BJ (cell line): ENCODE data around the gene GIGYF2. TPM values are rescaled to one million over a fixed set of nuclear protein-coding genes. Genes with fewer than 3 reads are reported as not detected.
A peak's percentile ranks its signal among the peaks of the same experiment; 100 is the strongest.

Experiments
- CTCF ChIA-PET: fragments of 350-600 bp; formaldehyde crosslinking; extraction: SDS; loops from one replicate; lab custom pipeline; 2021; ENCODE audit warnings: antibody characterized with exemption, inconsistent platforms; lab: Yijun Ruan, JAX
- POLR2A ChIA-PET: fragments of 300-600 bp; sonication (Branson Sonifier 250); formaldehyde crosslinking; extraction: SDS; loops from one replicate; lab custom pipeline; 2021; ENCODE audit warnings: antibody characterized with exemption; lab: Charles Lee
- DNase-seq: peaks from one replicate; pipeline ENCODE4 v3.0.0-alpha.2; 2011; ENCODE audit warnings: low read depth
- H3K27me3 ChIP-seq: 2 replicates; pipeline ENCODE4 v1.6.0; 2011; ENCODE audit warnings: low read length; ENCODE audit not compliant: control insufficient read depth, insufficient read depth
- H3K36me3 ChIP-seq: 2 replicates; pipeline ENCODE4 v1.5.1; 2011; ENCODE audit warnings: low read length; ENCODE audit not compliant: control insufficient read depth, insufficient read depth
- H3K4me3 ChIP-seq: 2 replicates; pipeline ENCODE4 v1.5.1; 2011; ENCODE audit warnings: low read depth, mild to moderate bottlenecking, control low read depth, low read length
- polyA plus RNA-seq: library from polyadenylated mRNA; depleted of rRNA; stranded (reverse); fragments of >200 nt; gene quantifications from 2 replicates; pipeline ENCODE4 v1.2.3, GENCODE V29; 2011
- TF ChIP-seq, protein P1 (sequence below): IDR thresholded peaks from 2 replicates; pipeline ENCODE4 v1.5.1; 2011; ENCODE audit warnings: low read depth, mild to moderate bottlenecking, control low read depth, inconsistent platforms, low read length, moderate library complexity; ENCODE audit not compliant: insufficient read depth

Gene GIGYF2
- polyA plus RNA-seq, 1 experiment = 28.0 TPM

DNA sequence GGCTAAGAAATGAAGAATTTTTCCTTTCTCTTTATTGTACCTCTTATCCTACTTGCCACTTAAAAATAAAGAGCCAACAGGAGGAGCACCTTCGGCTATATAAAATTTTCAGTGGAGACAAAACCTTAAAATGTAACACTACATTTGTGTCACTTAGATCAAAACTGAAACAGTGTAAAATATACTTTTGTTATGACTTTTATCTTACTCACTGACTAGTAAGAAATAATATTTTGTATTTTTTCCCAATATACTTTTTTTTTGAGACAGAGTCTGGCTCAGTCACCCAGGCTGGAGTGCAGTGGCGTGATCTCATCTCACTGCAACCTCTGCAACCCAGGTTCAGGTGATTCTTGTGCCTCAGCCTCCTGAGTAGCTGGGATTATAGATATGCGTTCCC lies 50.9 kb downstream of the GIGYF2 start:
- Histone ChIP-seq H3K4me3 (no peak overlapping the region), H3K36me3 (no peaks in the 10 kb centered on the region; the same call in 1 of the 2 replicates), H3K27me3 (no peaks in the 10 kb centered on the region)
- POLR2A ChIA-PET = no interaction called here
- CTCF ChIA-PET = no interaction called here
- TF ChIP-seq, protein P1, sequence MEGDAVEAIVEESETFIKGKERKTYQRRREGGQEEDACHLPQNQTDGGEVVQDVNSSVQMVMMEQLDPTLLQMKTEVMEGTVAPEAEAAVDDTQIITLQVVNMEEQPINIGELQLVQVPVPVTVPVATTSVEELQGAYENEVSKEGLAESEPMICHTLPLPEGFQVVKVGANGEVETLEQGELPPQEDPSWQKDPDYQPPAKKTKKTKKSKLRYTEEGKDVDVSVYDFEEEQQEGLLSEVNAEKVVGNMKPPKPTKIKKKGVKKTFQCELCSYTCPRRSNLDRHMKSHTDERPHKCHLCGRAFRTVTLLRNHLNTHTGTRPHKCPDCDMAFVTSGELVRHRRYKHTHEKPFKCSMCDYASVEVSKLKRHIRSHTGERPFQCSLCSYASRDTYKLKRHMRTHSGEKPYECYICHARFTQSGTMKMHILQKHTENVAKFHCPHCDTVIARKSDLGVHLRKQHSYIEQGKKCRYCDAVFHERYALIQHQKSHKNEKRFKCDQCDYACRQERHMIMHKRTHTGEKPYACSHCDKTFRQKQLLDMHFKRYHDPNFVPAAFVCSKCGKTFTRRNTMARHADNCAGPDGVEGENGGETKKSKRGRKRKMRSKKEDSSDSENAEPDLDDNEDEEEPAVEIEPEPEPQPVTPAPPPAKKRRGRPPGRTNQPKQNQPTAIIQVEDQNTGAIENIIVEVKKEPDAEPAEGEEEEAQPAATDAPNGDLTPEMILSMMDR = no peak
- no peak for DNase-seq

DNA sequence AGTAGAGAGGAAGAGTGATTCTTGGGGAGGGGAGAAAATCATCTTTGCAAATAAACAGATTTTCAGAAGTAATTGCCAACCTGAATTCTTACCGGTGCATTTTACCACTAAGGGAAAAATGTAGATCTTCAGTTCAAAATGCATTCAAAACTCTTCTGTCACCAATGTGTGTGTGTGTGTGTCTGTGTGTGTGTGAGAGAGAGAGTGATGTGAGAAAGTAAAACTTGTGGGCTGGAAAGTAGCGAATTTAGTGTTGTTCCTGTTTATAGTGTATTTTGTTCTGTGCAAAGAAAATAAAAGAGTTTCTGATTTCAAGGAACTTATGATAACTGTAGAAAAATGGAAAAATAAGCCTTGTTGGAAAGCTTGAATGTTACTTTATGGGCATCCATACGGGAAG lies 52.2 kb downstream of the GIGYF2 start:
- no peak for DNase-seq
- TF ChIP-seq, protein P1 = no peak
- Histone ChIP-seq H3K36me3 (no peaks in the 10 kb centered on the region; the same call in 1 of the 2 replicates), H3K4me3 (no peak overlapping the region), H3K27me3 (no peaks in the 10 kb centered on the region)
- POLR2A ChIA-PET = no interaction called here
- CTCF ChIA-PET = no interaction called here

DNA sequence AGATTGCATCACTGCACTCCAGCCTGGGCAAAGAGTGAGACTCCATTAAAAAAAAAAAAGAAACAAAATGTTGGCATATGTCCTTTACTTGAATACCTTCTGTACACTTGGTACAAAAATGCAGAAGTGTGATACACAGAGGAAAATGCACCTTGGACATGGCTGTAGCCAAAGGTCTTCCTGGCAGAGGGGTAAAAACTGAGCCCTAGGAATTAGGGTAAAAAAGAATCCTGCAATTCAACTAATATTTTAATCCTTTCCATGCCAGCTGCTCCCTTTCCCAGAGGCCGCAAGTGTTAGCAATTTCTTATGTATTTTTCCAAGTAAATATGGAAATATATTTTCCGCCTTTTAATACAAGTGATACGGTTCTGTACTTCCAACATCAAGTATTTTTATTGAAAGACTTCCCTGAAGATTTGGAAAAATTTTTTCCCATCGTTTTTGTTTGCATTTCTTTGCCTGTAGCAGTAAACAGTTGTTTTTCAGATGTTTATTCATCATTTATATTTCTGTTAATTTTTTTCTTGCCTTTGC lies 53.1 kb downstream of the GIGYF2 start:
- ChIA-PET CTCF (interaction anchor here (0.9 kb wide), 1 partner anchor 13 kb away, joined by 3 read pairs; no protein-coding TSS in a partner anchor), POLR2A (no interaction called here)
- DNase-seq = no peak
- no peak overlapping the region for H3K4me3 ChIP-seq
- H3K27me3 ChIP-seq = no peaks in the 10 kb centered on the region
- no peaks in the 10 kb centered on the region; the same call in 1 of the 2 replicates for H3K36me3 ChIP-seq
- TF ChIP-seq, protein P1 = no peak

DNA sequence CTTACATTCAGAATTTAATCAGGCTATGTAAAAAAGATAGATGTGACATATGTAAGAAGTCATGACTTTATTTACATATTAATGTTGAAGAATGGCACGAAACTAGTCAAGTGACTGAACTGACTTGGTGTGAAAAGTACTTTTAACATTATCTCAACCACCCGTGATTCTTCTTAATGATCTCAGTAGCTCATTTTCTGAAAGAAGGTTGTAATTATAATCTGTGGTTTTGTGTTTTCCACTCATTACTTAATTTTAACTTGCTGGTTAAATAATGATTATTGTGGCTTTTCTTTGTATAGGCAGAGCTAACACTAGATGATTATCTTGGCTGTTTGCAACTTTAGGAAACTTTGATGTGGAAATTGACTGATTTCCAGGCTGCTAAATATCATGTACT lies 60.8 kb downstream of the GIGYF2 start:
- Histone ChIP-seq H3K4me3 (no peak overlapping the region), H3K27me3 (no peaks in the 10 kb centered on the region), H3K36me3 (peaks cover 6% of the 10 kb centered on the region; the same call in 1 of the 2 replicates)
- TF ChIP-seq, protein P1 = no peak
- POLR2A ChIA-PET = no interaction called here
- CTCF ChIA-PET = no interaction called here
- DNase-seq = no peak

DNA sequence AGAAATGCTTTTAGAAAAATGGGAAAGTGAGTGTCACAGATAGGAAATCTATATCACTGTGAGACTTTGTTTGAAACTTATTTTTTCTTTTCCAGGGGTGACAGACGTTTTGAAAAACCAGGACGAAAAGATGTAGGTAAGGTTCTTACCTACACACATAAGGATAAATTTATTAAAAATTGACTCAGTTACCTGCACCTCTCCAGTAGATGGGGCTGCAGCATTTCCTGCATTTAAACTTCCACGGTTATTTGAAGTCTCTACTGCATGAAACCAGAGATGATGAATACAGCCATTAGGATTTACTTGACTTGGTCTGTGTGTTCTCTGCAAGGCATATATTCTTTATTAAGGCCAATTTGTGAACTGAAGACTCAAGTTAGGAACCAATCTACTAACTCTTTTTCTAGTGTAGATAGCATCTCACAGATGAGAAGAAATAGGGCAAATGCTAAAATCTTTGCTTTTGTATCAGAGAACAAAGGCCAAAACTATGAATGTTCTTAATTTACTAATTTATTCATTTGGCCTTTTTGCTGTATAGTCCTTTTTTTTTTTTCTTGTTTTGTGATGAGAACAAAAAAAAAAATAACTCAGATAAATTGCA lies 64.3 kb downstream of the GIGYF2 start:
- CTCF ChIA-PET = interaction anchor here (1.3 kb wide), 1 partner anchor 12 kb away, joined by 6 read pairs; no protein-coding TSS in a partner anchor
- H3K27me3 ChIP-seq = no peaks in the 10 kb centered on the region
- DNase-seq = no peak
- POLR2A ChIA-PET = no interaction called here
- H3K4me3 ChIP-seq = no peak overlapping the region
- peaks cover 8% of the 10 kb centered on the region for H3K36me3 ChIP-seq
- TF ChIP-seq, protein P1 = peak; percentile 57
